K562 (cell line): ENCODE measurements around the gene GCDH. TPM values are rescaled to one million over a fixed set of nuclear protein-coding genes. Genes with fewer than 3 reads are reported as not detected.

ENCODE experiments used
- ATF2 ChIP-seq: sonication (generic); formaldehyde crosslinking; IDR thresholded peaks from 2 replicates; pipeline ENCODE4 v1.8.1; 2022; ENCODE audit warnings: missing genetic modification reagents
- CHAMP1 ChIP-seq: fragments of 450-650 bp; IDR thresholded peaks from 2 replicates; pipeline ENCODE4 v1.6.1; 2016; ENCODE audit warnings: mild to moderate bottlenecking
- CSDE1 ChIP-seq, 2 experiments: fragments of 450-650 bp; IDR thresholded peaks; 2 replicates each; pipeline ENCODE4 v1.6.1; 2016; ENCODE audit warnings: mild to moderate bottlenecking in 1 of 2
- EGR1 ChIP-seq: fragments of 450-650 bp; conservative IDR thresholded peaks from 2 replicates; pipeline ENCODE4 v1.6.1; 2017; ENCODE audit warnings: mild to moderate bottlenecking
- HBP1 ChIP-seq: fragments of 450-650 bp; formaldehyde crosslinking; IDR thresholded peaks from 2 replicates; pipeline ENCODE4 v1.4.0; 2022; ENCODE audit warnings: missing genetic modification characterization
- MBD2 ChIP-seq: sonication (generic); IDR thresholded peaks from 2 replicates; pipeline ENCODE4 v1.6.1; 2016; ENCODE audit warnings: low read depth, borderline replicate concordance
- MTA1 ChIP-seq: fragments of 450-650 bp; IDR thresholded peaks from 2 replicates; pipeline ENCODE4 v1.6.1; 2017; ENCODE audit warnings: borderline replicate concordance
- NUFIP1 ChIP-seq: fragments of 450-650 bp; IDR thresholded peaks from 2 replicates; pipeline ENCODE4 v1.6.1; 2018; ENCODE audit not compliant: partially characterized antibody
- PHB2 ChIP-seq: fragments of 450-650 bp; IDR thresholded peaks from 2 replicates; pipeline ENCODE4 v1.6.1; 2017; ENCODE audit warnings: low read depth
- PHF20 ChIP-seq: fragments of 450-650 bp; IDR thresholded peaks from 2 replicates; pipeline ENCODE4 v1.6.1; 2018; ENCODE audit not compliant: partially characterized antibody
- SIN3A ChIP-seq, 2 experiments: fragments of 150-350 bp in 1 of 2; IDR thresholded peaks; 2 replicates each; pipeline ENCODE4 v1.6.1; 2011 to 2016; ENCODE audit warnings: borderline replicate concordance in 2 of 2, low read depth in 2 of 2, low read length in 2 of 2, mild to moderate bottlenecking in 2 of 2, moderate library complexity in 2 of 2; ENCODE audit not compliant: control insufficient read depth in 1 of 2
- TAF9B ChIP-seq: fragments of 450-650 bp; IDR thresholded peaks from 2 replicates; pipeline ENCODE4 v1.6.1; 2018; ENCODE audit warnings: mild to moderate bottlenecking; ENCODE audit not compliant: partially characterized antibody
- YY1 ChIP-seq, 3 experiments: IDR thresholded peaks; 2 replicates each; pipeline ENCODE4 v1.6.1; 2011; ENCODE audit warnings: low read length in 2 of 3, mild to moderate bottlenecking in 2 of 3, moderate library complexity in 2 of 3, borderline replicate concordance in 1 of 3, control low read depth in 1 of 3, low read depth in 1 of 3; ENCODE audit not compliant: insufficient read depth in 3 of 3, insufficient replicate concordance in 2 of 3, control insufficient read depth in 1 of 3, insufficient read length in 1 of 3; ENCODE audit errors: extremely low read depth in 1 of 3
- ZFPM2 ChIP-seq: fragments of 250-450 bp; sonication (Bioruptor Pico); IDR thresholded peaks from 2 replicates; pipeline ENCODE4 v1.5.1; 2022; ENCODE audit warnings: mild to moderate bottlenecking
- ZNF165 ChIP-seq: fragments of 250-450 bp; sonication (Bioruptor Pico); IDR thresholded peaks from 2 replicates; pipeline ENCODE4 v1.4.0; 2020; ENCODE audit warnings: borderline replicate concordance
- ZNF282 ChIP-seq: sonication (generic); formaldehyde crosslinking; IDR thresholded peaks from 2 replicates; pipeline ENCODE4 v1.8.1; 2023; ENCODE audit warnings: missing genetic modification reagents
- polyA plus RNA-seq, 8 experiments: library from polyadenylated mRNA; depleted of rRNA in 4 of 8; stranded (reverse) in 5 of 8; unstranded in 3 of 8; fragments of >200 nt; fragmentation: Nextera tagmentation in 2 of 8; fragmentation: Illumina TruSeq in 1 of 8; extraction: Ambion mirVana in 2 of 8; extraction: Trizol in 1 of 8; gene quantifications; 2 replicates each; pipeline versions ENCODE4 v1.2.1 to v1.2.3, GENCODE V29; 2011 to 2014; ENCODE audit warnings: inconsistent platforms in 1 of 8, missing spikeins in 1 of 8
- total RNA-seq, 7 experiments: library from RNA; depleted of rRNA in 6 of 7; stranded (reverse); fragments of >200 nt in 6 of 7; fragmentation: Illumina TruSeq in 2 of 7; extraction: Trizol in 2 of 7; gene quantifications; 2 replicates each; pipeline versions ENCODE4 v1.2.1 to v1.2.3, GENCODE V29; 2011 to 2021; ENCODE audit warnings: low replicate concordance in 1 of 7
- TF ChIP-seq, protein P1 (sequence below): fragments of 200-800 bp; sonication (Bioruptor generic); IDR thresholded peaks from 2 replicates; pipeline ENCODE4 v1.6.1; 2016; ENCODE audit warnings: missing genetic modification characterization, missing compliant biosample characterization

The GCDH gene
- total and polyA plus RNA-seq, 9 of the 15 experiments (the other 6 are each of a cell fraction or from before 2014, with no cell fraction given): 2.9 to 50.8 (median 19.1) TPM

DNA sequence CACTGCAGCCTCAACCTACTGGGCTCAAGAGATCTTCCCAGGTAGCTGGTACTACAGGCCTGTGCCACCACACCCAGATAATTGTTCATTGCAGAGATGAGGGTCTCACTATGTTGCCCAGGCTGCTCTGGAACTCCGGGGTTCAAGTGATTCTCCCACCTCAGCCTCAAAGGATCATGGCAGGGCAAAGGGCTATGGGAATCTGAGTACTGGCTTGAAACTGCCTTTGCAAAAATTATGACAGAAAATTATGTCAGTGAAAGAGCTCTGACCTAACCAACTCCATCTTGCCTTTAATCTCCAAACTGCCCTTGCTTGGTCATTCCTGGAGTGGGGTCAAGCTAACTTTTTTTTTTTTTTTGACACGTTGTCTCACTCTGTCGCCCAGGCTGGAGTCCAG is 8.4 kb upstream of the GCDH start (continued):
- TF ChIP-seq HBP1 (CRISPR knock-in tag) (0 out of 2 replicates have a peak, but pooled peaks have one; percentile 39), MBD2 (no peak), TAF9B (no peak), PHB2 (no peak), PHF20 (no peak), CHAMP1 (no peak), NUFIP1 (no peak), CSDE1 (IDR thresholded peaks at IDR 0.05) (no peak), ZNF165 (CRISPR knock-in tag) (peak; percentile 33; the same call in 1 of the 2 replicates), ATF2 (CRISPR knock-in tag) (no peak), EGR1 (no peak), SIN3A (IDR thresholded peaks at IDR 0.05; ENCODE audit: borderline replicate concordance in 2 of 2, control insufficient read depth in 1 of 2, low read depth in 2 of 2, low read length in 2 of 2) (no peak), ZNF282 (CRISPR knock-in tag) (no peak), YY1 (IDR thresholded peaks at IDR 0.05; ENCODE audit: borderline replicate concordance in 1 of 3, control insufficient read depth in 1 of 3, extremely low read depth in 1 of 3, insufficient read depth in 3 of 3, insufficient read length in 1 of 3, insufficient replicate concordance in 2 of 3, low read depth in 1 of 3, low read length in 2 of 3) (peak in 1 of 3 experiments; percentile 2), MTA1 (no peak), ZFPM2 (CRISPR knock-in tag) (no peak)
- TF ChIP-seq, protein P1, sequence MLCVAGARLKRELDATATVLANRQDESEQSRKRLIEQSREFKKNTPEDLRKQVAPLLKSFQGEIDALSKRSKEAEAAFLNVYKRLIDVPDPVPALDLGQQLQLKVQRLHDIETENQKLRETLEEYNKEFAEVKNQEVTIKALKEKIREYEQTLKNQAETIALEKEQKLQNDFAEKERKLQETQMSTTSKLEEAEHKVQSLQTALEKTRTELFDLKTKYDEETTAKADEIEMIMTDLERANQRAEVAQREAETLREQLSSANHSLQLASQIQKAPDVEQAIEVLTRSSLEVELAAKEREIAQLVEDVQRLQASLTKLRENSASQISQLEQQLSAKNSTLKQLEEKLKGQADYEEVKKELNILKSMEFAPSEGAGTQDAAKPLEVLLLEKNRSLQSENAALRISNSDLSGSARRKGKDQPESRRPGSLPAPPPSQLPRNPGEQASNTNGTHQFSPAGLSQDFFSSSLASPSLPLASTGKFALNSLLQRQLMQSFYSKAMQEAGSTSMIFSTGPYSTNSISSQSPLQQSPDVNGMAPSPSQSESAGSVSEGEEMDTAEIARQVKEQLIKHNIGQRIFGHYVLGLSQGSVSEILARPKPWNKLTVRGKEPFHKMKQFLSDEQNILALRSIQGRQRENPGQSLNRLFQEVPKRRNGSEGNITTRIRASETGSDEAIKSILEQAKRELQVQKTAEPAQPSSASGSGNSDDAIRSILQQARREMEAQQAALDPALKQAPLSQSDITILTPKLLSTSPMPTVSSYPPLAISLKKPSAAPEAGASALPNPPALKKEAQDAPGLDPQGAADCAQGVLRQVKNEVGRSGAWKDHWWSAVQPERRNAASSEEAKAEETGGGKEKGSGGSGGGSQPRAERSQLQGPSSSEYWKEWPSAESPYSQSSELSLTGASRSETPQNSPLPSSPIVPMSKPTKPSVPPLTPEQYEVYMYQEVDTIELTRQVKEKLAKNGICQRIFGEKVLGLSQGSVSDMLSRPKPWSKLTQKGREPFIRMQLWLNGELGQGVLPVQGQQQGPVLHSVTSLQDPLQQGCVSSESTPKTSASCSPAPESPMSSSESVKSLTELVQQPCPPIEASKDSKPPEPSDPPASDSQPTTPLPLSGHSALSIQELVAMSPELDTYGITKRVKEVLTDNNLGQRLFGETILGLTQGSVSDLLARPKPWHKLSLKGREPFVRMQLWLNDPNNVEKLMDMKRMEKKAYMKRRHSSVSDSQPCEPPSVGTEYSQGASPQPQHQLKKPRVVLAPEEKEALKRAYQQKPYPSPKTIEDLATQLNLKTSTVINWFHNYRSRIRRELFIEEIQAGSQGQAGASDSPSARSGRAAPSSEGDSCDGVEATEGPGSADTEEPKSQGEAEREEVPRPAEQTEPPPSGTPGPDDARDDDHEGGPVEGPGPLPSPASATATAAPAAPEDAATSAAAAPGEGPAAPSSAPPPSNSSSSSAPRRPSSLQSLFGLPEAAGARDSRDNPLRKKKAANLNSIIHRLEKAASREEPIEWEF (CRISPR knock-in tag): peak; percentile 66
